Spleen (tissue), 7 donors: Measurements from ENCODE around the gene RIC8B.

Experiments
- CTCF ChIP-seq, 11 experiments: fragments of 200-600 bp in 7 of 11; fragments of 450-650 bp in 4 of 11; sonication (generic) in 4 of 11; IDR thresholded peaks in 8 of 11; conservative IDR thresholded peaks in 3 of 11; 1 replicate in 7 of 11; 2 replicates in 4 of 11; pipeline versions ENCODE4 v1.4.0 to v1.8.0; 2016 to 2021; ENCODE audit warnings: antibody characterized with exemption in 11 of 11, inconsistent platforms in 4 of 11, mild to moderate bottlenecking in 1 of 11
- POLR2A ChIP-seq, 3 donors: fragments of 450-650 bp; IDR thresholded peaks; one replicate each; pipeline ENCODE4 v1.5.1; 2017; ENCODE audit warnings: antibody characterized with exemption in 3 of 3, mild to moderate bottlenecking in 1 of 3
- POLR2AphosphoS5 ChIP-seq, 3 donors: sonication (generic); formaldehyde crosslinking; IDR thresholded peaks; one replicate each; pipeline ENCODE4 v1.5.1; 2017; ENCODE audit warnings: antibody characterized with exemption in 3 of 3
- donor health status: DM: no; HTN: no; CAD: no; lungs with moderate emphysema.
- donor health status: DM: no; HTN: no; CAD: no.
- donor health status: DM: no; HTN: no; CAD: no.

GRCh38 chr12:106883426-106883825, 108.9 kb downstream of the RIC8B start:
- TF ChIP-seq POLR2A (IDR thresholded peaks at IDR 0.05) (no peak), CTCF (IDR thresholded peaks at IDR 0.05 in 8 of 11, conservative IDR thresholded peaks at IDR 0.05 in 3 of 11) (no peak), POLR2AphosphoS5 (IDR thresholded peaks at IDR 0.05) (no peak)
